ENCODE measurements around the gene IFNGR2. TPM values are rescaled to one million over a fixed set of nuclear protein-coding genes. Genes with fewer than 3 reads are reported as not detected.
A peak's percentile ranks its signal among the peaks of the same experiment; 100 is the strongest.
"Not testable (repeated sequence)": the region's sequence is repeated elsewhere in the genome, so short reads cannot be mapped to it uniquely, and the experiment has no call there.

The IFNGR2 gene
- total RNA-seq, 1 experiment from 2014 or later, result 121 TPM

DNA sequence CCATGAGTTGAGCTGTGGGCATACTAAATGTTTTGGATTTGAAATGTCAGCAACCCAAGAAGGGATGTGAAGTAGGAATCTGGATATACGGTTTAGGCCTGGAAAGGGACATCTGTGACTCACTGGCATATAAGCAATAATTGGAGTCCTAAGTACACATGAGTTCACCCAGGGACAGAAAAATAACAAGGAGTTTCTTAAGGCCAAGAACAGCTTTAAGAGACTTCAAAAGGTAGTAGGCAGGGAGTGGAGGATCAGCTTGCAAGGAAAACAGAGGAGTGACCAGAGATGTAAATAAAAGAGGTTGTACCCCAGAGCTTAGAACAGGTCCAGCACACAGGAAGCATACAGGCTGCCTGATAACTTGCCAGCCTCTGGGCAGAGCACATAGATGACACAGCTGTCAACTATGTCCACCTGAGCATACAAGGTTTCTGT lies 48.4 kb downstream of the IFNGR2 start:
- no peak for DNase-seq (ENCODE audit: low read depth, low spot score)
- in situ Hi-C loops (cut with HindIII; ENCODE audit: low pct_unique_long_range_greater_than_20kb, low sequenced_read_pairs), result no loop called here

DNA sequence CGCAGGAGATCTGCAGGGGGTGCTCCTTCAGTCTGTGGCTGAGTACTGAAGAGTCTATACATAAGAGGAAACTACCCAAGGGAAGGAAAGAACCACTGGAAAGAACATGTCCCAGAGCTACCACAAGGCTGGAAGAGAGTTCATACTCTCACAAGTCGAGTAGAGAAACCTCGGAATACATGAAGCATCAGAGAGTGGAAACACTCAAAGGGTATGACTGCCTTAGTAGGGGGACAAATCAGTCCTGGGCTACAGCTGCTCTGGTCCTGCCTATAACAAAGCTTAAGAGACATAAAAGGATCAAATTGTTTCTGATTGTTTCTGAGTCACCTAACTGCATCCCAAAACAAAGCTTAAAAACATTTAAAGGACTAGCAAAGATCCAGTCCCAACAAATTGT lies 49.1 kb downstream of the IFNGR2 start:
- in situ Hi-C loops (cut with HindIII; ENCODE audit: low pct_unique_long_range_greater_than_20kb, low sequenced_read_pairs), result no loop called here
- no peak for DNase-seq (ENCODE audit: low read depth, low spot score)

DNA sequence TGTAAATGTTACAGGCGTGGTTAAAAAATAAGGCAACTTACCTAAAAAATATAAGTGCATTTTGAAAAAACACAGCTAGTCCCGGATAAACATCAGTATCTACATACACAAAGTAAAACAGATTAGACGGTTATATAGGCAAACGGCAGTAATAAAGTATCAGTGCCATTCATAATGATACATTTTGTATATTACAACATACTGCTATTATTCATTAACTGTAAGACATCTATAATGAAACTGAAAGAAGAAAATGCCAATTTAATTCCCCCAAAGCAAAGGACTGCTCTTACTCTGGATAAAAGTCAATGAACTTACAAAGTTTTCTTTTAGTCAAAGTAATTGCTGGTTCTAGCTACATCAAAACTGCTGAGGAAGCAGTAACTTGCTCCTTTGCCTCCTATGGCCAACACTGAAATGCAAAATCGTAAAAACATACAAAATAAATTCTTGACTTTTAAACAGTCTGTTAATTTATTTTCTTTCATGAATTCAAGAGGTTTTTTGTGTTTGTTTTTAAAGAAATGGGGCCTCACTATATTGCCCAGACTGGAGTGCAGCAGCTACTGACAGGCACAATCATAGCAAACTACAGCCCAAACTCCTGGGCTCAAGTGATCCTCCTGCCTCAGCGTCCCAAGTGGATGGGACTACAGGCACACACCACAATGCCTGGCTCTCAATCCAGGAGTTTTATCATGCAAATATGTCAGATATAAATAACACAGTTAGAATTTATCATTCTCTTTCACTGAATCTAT lies 52.7 kb downstream of the IFNGR2 start:
- no peak for DNase-seq (ENCODE audit: low read depth, low spot score)
- in situ Hi-C loops (cut with HindIII; ENCODE audit: low pct_unique_long_range_greater_than_20kb, low sequenced_read_pairs), result no loop called here

DNA sequence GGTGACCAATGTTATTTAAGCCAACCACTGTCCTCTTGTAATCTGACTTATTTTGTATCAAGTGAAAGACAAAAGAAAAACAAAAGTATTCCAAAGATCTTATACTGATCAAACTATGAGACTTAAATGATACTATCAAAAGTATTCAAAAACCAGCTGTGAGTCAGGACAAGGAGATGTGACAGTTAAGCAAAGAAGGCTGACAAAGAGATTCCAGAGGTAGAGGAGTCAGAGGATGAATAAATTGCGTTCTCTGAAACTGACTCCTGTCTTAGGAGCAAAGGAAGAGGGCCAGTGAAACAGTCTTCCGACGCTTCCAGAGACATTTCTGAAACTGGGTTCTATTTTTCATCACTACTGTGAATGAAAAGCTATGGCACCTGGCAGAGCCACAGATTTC lies 55.6 kb downstream of the IFNGR2 start:
- in situ Hi-C loops (cut with HindIII; ENCODE audit: low pct_unique_long_range_greater_than_20kb, low sequenced_read_pairs), result no loop called here
- no peak for DNase-seq (ENCODE audit: low read depth, low spot score)

DNA sequence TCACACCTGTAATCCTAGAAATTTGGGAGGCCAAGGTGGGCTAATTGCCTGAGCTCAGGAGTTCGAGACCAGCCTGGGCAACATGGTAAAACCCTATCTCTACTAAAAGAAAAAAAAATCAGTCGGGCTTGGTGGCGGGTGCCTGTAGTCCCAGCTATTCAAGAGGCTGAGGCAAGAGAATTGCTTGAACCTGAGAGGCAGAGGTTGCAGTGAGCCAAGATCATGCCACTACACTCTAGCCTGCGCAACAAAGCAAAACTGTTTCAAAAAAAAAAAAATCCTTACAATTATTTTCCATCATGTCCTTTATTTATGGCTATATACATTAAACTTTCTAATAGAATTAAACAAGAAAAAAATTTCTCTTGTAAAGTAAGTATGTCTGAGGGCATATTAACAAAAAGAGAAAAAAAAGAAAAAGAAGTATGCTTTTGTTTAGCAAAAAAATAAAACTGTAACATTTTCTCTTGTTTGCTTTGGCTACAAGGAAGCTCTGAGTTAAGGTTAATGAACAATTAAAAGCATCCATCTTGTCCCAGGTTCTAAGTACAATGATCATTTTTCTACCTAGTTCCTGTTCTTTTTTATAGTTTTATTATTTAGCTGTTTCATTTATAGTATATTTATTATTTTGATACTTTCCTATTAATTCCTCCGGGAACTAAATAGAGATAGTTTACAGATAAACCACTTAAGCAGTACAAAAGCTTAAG lies 58.5 kb downstream of the IFNGR2 start:
- no peak for DNase-seq (ENCODE audit: low read depth, low spot score)
- in situ Hi-C loops (cut with HindIII; ENCODE audit: low pct_unique_long_range_greater_than_20kb, low sequenced_read_pairs), result no loop called here

DNA sequence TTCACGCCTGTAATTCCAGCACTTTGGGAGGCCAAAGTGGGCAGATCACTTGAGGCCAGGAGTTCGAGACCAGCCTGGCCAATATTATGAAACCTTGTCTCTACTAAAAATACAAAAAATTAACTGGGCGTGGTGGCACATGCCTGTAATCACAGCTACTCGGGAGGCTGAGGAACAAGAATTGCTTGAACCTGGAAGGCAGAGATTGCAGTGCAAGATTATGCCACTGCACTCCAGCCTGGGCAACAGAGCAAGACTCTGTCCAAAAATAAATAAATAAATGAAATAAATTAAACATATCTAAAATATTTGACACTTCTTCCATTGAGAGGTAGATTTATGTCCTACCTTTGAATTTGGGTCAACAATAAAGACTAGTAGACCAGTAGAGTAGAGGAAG lies 66.0 kb downstream of the IFNGR2 start:
- in situ Hi-C loops (cut with HindIII; ENCODE audit: low pct_unique_long_range_greater_than_20kb, low sequenced_read_pairs); DNase-seq (ENCODE audit: low read depth, low spot score): not testable (repeated sequence)

DNA sequence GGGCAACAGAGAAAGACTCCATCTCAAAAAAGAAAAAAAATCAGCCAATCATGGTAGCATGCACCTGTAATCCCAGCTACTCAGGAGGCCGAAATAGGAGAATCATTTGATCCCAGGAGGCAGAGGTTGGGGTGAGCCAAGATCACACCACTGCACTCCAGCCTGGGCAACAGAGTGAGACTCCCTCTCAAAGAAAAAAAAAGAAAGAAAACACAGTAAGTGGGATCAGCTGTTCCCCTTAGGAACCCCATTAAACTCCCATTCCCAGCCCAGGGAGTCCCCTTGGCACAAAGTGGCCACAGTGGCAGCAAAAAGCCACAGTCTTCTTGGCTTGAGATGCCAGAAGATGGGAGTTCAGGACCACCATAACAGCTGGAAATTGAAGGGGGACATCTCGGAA lies 67.5 kb downstream of the IFNGR2 start:
- in situ Hi-C loops (cut with HindIII; ENCODE audit: low pct_unique_long_range_greater_than_20kb, low sequenced_read_pairs), result no loop called here

DNA sequence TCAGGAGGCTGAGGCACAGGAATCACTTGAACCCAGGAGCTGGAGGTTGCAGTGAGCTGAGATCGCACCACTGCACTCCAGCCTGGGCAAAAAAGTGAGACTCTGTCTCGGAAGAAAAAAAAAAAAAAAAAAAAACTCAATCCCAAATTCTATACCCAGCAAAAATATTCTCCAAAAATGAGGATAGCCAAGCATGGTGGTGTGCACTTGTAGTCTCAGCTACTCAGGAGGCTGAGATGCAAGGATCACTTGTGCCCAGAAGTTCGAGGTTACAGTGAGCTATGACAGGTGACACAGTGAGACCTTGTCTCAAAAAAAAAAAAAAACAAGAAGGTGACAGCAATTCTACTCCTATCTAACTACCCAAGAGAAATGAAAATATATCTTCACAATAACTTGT lies 70.1 kb downstream of the IFNGR2 start:
- in situ Hi-C loops (cut with HindIII; ENCODE audit: low pct_unique_long_range_greater_than_20kb, low sequenced_read_pairs), result no loop called here
- no peak for DNase-seq (ENCODE audit: low read depth, low spot score)

More for the DNA sequence above, 67.5 kb downstream of the IFNGR2 start:
- DNase-seq (ENCODE audit: low read depth, low spot score), result no peak

DNA sequence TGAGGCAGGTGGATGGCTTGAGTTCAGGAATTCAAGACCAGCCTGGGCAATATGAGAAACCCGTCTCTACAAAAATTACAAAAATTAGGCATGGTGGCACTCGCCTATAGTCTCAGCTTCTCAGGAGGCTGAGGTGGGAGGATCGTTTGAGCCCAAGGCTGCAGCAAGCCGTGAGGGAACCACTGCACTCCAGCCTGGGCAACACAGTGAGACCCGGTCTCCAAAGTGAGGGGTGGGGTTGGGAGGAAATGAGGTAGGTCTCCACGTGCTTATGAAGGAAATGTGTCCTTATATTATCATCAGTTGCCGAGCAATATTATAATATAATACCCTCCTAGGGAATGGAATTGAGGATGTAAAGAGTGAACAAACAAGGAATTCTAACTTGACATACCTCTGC lies 73.9 kb downstream of the IFNGR2 start:
- in situ Hi-C loops (cut with HindIII; ENCODE audit: low pct_unique_long_range_greater_than_20kb, low sequenced_read_pairs), result no loop called here

DNA sequence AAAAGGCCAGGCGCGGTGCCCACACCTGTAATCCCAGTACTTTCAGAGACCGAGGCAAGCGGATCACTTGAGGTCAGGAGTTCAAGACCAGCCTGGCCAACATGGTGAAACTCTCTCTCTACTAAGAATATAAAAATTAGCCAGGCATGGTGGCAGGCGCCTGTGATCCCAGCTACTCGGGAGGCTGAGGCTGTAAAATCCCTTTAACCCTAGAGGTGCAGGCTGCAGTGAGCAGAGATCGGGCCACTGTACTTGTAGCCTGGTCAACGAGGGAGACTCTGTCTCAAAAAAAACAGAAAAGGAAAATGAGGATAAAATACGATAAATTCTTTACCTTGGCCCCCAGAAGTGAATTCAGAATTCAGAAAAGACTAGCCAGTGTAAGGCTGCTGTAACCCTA lies 75.0 kb downstream of the IFNGR2 start:
- in situ Hi-C loops (cut with HindIII; ENCODE audit: low pct_unique_long_range_greater_than_20kb, low sequenced_read_pairs), result no loop called here
- no peak for DNase-seq (ENCODE audit: low read depth, low spot score)

More for the DNA sequence above, 73.9 kb downstream of the IFNGR2 start:
- DNase-seq (ENCODE audit: low read depth, low spot score), result no peak

DNA sequence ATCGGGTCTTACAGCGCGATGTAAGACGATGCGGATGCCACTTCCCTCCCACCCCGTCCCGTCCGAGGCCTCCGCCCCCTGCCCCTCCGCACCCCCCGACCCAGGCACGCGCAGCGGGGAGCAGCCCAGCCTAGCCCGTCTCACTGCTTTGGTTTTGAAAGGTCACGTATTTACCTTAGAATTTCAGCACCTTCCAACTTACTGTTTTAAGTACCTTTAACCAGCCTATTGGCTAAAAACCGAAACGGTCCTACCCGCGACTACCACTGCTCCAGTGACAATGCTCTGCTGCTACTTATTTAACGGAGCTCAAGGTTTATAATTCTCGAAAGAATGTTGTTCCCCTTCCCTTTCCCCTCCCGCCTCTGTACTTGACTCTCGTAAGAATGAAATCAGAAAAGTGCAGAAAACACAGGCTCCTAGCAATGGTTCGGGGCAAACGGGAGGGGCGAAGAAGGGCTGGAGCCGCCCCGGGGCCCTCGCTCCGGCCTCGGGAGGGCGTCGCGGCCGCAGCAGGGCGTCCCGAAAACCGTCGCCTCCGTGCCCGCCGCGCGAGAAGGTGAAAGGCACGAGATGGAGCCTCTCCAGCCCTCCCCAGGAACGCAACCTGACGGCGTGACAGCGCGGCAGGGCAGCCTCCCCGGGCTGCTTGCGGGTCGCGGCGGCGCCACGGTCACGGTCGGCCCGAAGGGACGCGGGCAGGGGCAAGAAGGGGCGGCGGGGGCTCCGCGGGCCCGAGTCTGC lies 75.9 kb downstream of the IFNGR2 start:
- in situ Hi-C loops (cut with HindIII; ENCODE audit: low pct_unique_long_range_greater_than_20kb, low sequenced_read_pairs), result no loop called here
- peak; percentile 17 for DNase-seq (ENCODE audit: low read depth, low spot score)

DNA sequence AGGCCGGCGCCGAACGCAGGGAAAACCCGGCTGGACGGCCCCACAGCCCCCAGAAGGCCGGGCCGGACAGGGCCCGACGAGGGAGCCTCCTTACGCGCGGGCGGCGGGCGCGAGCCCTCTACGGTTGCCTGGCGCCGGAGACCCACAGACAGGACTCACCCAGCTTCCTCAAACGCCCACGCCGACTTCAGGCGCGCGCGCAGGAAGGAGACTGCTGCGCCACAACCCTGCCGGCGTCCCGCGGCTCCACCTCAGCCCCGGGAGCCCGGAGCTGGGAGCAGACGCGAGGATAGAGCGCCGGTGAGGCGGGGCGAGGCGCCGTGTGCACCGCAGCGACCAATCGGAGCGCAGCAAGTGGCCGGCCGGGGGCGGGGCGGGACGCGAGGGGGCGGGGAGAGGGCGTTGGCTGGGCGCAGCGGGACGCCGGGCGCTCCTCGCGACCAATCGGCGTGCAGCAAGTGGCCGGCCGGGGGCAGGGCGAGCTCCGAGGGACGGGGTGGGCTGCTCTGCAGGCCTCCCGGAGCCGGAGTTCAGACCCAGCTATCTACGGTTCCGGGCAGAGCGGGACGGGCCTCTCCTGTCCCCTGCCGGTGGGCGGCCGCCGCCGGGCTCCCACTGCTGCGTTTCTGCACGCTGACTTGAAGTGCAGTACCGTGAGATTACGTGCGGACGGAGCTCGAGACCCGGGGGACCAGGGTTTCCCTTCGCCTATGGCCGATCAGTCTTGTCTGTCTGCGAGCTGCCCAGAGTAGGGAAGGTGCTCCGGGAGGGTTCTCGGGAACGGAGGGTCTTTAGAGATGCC lies 76.7 kb downstream of the IFNGR2 start, which contains the start of gene TMEM50B:
TSS of gene TMEM50B (minus strand) at position 296 of the 802 bp plus-strand sequence. CDS start 11,089 bp downstream, outside the sequence.
- DNase-seq (ENCODE audit: low read depth, low spot score), result peak; percentile 93
- in situ Hi-C loops (cut with HindIII; ENCODE audit: low pct_unique_long_range_greater_than_20kb, low sequenced_read_pairs), result no loop called here

DNA sequence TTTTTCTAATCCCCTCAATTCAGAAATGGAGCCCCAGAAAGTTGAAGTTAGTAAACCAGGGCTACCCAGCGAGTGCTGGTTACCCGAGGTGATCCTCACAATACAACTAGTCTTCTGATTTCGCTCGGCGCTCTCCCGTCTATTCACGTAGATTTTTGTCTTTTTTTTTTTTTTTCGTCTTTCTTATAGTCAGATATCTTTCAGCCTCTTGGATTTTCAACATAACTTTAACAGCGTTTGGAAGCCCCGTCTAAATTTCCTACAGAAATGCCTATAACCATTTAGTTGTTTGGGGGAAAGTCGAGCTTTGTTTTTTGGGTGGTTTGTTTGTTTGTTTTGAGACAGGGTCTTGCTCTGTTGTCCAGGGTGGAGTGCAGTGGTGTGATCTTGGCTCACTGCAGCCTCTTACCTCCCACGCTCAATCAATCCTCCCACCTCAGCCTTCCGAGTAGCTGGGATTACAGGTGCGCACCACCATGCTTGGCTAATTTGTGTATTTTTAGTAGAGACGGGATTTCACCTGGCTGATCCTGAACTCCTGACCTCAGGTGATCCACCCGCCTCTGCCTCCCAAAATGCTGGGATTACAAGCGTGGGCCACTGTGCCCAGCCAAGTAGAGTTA lies 77.4 kb downstream of the IFNGR2 start:
- in situ Hi-C loops (cut with HindIII; ENCODE audit: low pct_unique_long_range_greater_than_20kb, low sequenced_read_pairs), result no loop called here
- DNase-seq (ENCODE audit: low read depth, low spot score), result no peak

DNA sequence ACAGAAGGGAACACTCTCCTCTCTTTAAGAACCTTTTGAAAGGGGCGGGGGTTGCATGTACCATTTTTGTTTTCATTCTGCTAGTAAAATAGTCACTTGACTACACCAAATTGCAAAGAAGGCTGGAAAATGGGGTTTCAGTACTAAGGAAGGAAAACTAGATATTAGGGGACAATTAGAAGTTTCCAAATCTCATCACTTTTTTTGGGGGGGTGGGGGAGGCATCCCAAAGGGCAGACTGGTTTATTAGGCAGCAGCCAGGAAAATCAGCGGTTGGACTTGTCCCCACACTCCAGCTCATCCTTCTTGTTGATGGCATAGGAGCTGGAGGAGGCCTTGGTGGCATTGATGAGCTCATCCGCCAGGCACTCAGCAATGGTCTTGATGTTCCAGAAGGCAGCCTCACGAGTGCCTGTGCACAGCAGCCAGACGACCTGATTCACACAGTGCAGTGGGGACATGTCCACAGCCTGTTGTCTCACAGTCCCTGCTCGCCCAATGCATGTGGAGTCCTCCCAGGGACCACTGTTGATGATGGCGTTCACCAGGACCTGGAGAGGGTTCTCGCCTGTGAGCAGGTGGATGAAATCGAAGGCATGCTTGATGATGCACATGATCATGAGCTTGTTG lies 78.2 kb downstream of the IFNGR2 start:
- no peak for DNase-seq (ENCODE audit: low read depth, low spot score)
- in situ Hi-C loops (cut with HindIII; ENCODE audit: low pct_unique_long_range_greater_than_20kb, low sequenced_read_pairs), result no loop called here
